GM19397 (cell line): ENCODE data around the gene DNER.
"Not testable (repeated sequence)": the region's sequence is repeated elsewhere in the genome, so short reads cannot be mapped to it uniquely, and the experiment has no call there.

Experiments
- ATAC-seq: cut with Tn5 transposase; IDR thresholded peaks from one replicate; pipeline ENCODE4 v1.9.1; 2021; ENCODE audit warnings: mild to moderate bottlenecking, moderate library complexity; ENCODE audit not compliant: unreplicated experiment

The DNER gene

GRCh38 chr2:229348128-229348527, 366.2 kb downstream of the DNER start:
- no peak for ATAC-seq

GRCh38 chr2:229346816-229347540, 367.4 kb downstream of the DNER start:
- ATAC-seq: no peak

- no peak for ATAC-seq
Measured at GRCh38 chr2:229344955-229345354, 369.4 kb downstream of the DNER start.

GRCh38 chr2:229344151-229344551, 370.2 kb downstream of the DNER start:
- no peak for ATAC-seq

- ATAC-seq: no peak
Measured at GRCh38 chr2:229343661-229344060, 370.7 kb downstream of the DNER start.

GRCh38 chr2:229342376-229342775, 372.0 kb downstream of the DNER start:
- no peak for ATAC-seq

GRCh38 chr2:229340086-229340760, 374.1 kb downstream of the DNER start:
- no peak for ATAC-seq

- ATAC-seq: no peak
Measured at GRCh38 chr2:229339618-229340017, 374.7 kb downstream of the DNER start.

GRCh38 chr2:229339171-229339570, 375.2 kb downstream of the DNER start:
- ATAC-seq: not testable (repeated sequence)

GRCh38 chr2:229335877-229336346, 378.4 kb downstream of the DNER start:
- no peak for ATAC-seq

- no peak for ATAC-seq
Measured at GRCh38 chr2:229335330-229335729, 379.0 kb downstream of the DNER start.

- ATAC-seq: no peak
Measured at GRCh38 chr2:229330952-229331351, 383.4 kb downstream of the DNER start.

GRCh38 chr2:229319558-229319957, 394.8 kb downstream of the DNER start:
- no peak for ATAC-seq

GRCh38 chr2:229314117-229314516, 400.2 kb downstream of the DNER start:
- ATAC-seq: no peak

GRCh38 chr2:229313591-229313990, 400.8 kb downstream of the DNER start:
- ATAC-seq: no peak
